NT2/D1 (cell line): Measurements from ENCODE around the gene PAK6.

Experiments used
- DNase-seq: peaks from one replicate; pipeline ENCODE4 v3.0.0-alpha.2; 2011; ENCODE audit warnings: low read depth, low spot score
- H3K27me3 ChIP-seq: 2 replicates; pipeline ENCODE4 v1.6.0; 2011; ENCODE audit warnings: mild to moderate bottlenecking; ENCODE audit not compliant: insufficient read length, insufficient read depth
- H3K36me3 ChIP-seq: 2 replicates; pipeline ENCODE4 v1.6.1; 2011; ENCODE audit warnings: mild to moderate bottlenecking, low read length, mixed read lengths; ENCODE audit not compliant: insufficient read depth, insufficient read length
- H3K4me1 ChIP-seq: 2 replicates; pipeline ENCODE4 v1.5.1; 2011; ENCODE audit not compliant: insufficient read depth, insufficient read length
- H3K4me3 ChIP-seq: 2 replicates; pipeline ENCODE4 v1.5.1; 2011; ENCODE audit warnings: low read depth; ENCODE audit not compliant: insufficient read length
- H3K9ac ChIP-seq: 2 replicates; pipeline ENCODE4 v1.6.0; 2011; ENCODE audit warnings: low read depth; ENCODE audit not compliant: insufficient read length
- H3K9me3 ChIP-seq: 2 replicates; pipeline ENCODE4 v1.5.1; 2011; ENCODE audit warnings: mild to moderate bottlenecking, low read length; ENCODE audit not compliant: insufficient read depth
- SUZ12 ChIP-seq: IDR thresholded peaks from 2 replicates; pipeline ENCODE4 v1.6.1; 2011; ENCODE audit not compliant: insufficient read length, insufficient read depth; ENCODE audit errors: extremely low read depth
- YY1 ChIP-seq: IDR thresholded peaks from 2 replicates; pipeline ENCODE4 v1.6.1; 2011; ENCODE audit not compliant: insufficient read length, insufficient read depth
- ZNF274 ChIP-seq: IDR thresholded peaks from 2 replicates; pipeline ENCODE4 v1.6.1; 2011; ENCODE audit warnings: mild to moderate bottlenecking, low read depth, low read length

The PAK6 gene

GRCh38 chr15:40305281-40305680, 66.4 kb downstream of the PAK6 start:
- H3K4me1 ChIP-seq: peaks cover 34% of the 10 kb centered on the region
- H3K4me3 ChIP-seq: no peak overlapping the region

GRCh38 chr15:40306371-40306770, 67.5 kb downstream of the PAK6 start:
- Histone ChIP-seq H3K27me3 (peaks cover 4% of the 10 kb centered on the region), H3K9me3 (no peaks in the 10 kb centered on the region), H3K4me3 (no peak overlapping the region), H3K4me1 (peaks cover 31% of the 10 kb centered on the region), H3K9ac (no peak overlapping the region), H3K36me3 (no peaks in the 10 kb centered on the region)
- DNase-seq: no peak
- TF ChIP-seq YY1 (no peak), ZNF274 (no peak), SUZ12 (no peak)

More at GRCh38 chr15:40305281-40305680, 66.4 kb downstream of the PAK6 start:
- Histone ChIP-seq H3K9ac (no peak overlapping the region), H3K27me3 (no peaks in the 10 kb centered on the region), H3K36me3 (no peaks in the 10 kb centered on the region), H3K9me3 (peaks cover 3% of the 10 kb centered on the region; the same call in 1 of the 2 replicates)
- TF ChIP-seq SUZ12 (no peak), YY1 (no peak), ZNF274 (no peak)
- no peak for DNase-seq

GRCh38 chr15:40306908-40307307, 68.0 kb downstream of the PAK6 start:
- no peak for DNase-seq
- Histone ChIP-seq H3K4me3 (no peak overlapping the region), H3K27me3 (peaks cover 4% of the 10 kb centered on the region), H3K9me3 (no peaks in the 10 kb centered on the region), H3K36me3 (no peaks in the 10 kb centered on the region), H3K9ac (peak overlapping the region; percentile 64), H3K4me1 (peaks cover 31% of the 10 kb centered on the region)
- TF ChIP-seq SUZ12: no peak
- TF ChIP-seq ZNF274: no peak
- TF ChIP-seq YY1: no peak

GRCh38 chr15:40307421-40308211, 68.8 kb downstream of the PAK6 start, which contains the start of gene PLCB2:
PLCB2 (minus strand) TSS chr15:40307935; CDS start chr15:40307672, 263 bp downstream.
- H3K4me1 ChIP-seq: peaks cover 24% of the 10 kb centered on the region
- H3K36me3 ChIP-seq: no peaks in the 10 kb centered on the region
- peaks cover 4% of the 10 kb centered on the region for H3K27me3 ChIP-seq
- DNase-seq: no peak
- TF ChIP-seq SUZ12 (no peak), YY1 (no peak), ZNF274 (no peak)
- no peaks in the 10 kb centered on the region for H3K9me3 ChIP-seq
- peak within 1 kb of the TSS; percentile 64 for H3K9ac ChIP-seq
- no peak within 1 kb of the TSS for H3K4me3 ChIP-seq

- Histone ChIP-seq H3K27me3 (peaks cover 4% of the 10 kb centered on the region), H3K4me3 (no peak overlapping the region), H3K9ac (no peak overlapping the region), H3K4me1 (peaks cover 28% of the 10 kb centered on the region), H3K9me3 (no peaks in the 10 kb centered on the region), H3K36me3 (no peaks in the 10 kb centered on the region)
- no peak for DNase-seq
- TF ChIP-seq YY1 (no peak), SUZ12 (no peak), ZNF274 (no peak)
These were observed 70.5 kb downstream of the PAK6 start for GRCh38 chr15:40309344-40309862.

- DNase-seq: no peak
- no peak overlapping the region for H3K9ac ChIP-seq
- H3K4me3 ChIP-seq: no peak overlapping the region
- no peak for TF ChIP-seq YY1
- no peak for TF ChIP-seq SUZ12
- no peak for TF ChIP-seq ZNF274
- H3K27me3 ChIP-seq: peaks cover 4% of the 10 kb centered on the region
- no peaks in the 10 kb centered on the region for H3K9me3 ChIP-seq
- peaks cover 28% of the 10 kb centered on the region for H3K4me1 ChIP-seq
- H3K36me3 ChIP-seq: no peaks in the 10 kb centered on the region
These were observed 71.4 kb downstream of the PAK6 start for GRCh38 chr15:40310001-40310959.
